ENCODE measurements around the gene RAD51D. TPM values are rescaled to one million over a fixed set of nuclear protein-coding genes. Genes with fewer than 3 reads are reported as not detected.
A peak's percentile ranks its signal among the peaks of the same experiment; 100 is the strongest.

The RAD51D gene
- polyA plus RNA-seq, 1 donor from 2014 or later = 19.0 TPM

- Histone ChIP-seq H2AFZ (ENCODE audit: low read depth, low read length) (peak overlapping the region; percentile 60), H3K9me2 (ENCODE audit: insufficient read depth, low read length) (no peaks in the 10 kb centered on the region), H3K36me3 (ENCODE audit: insufficient read depth, low read length) (no peaks in the 10 kb centered on the region), H3K27me3 (ENCODE audit: insufficient read depth, low read depth, low read length) (no peaks in the 10 kb centered on the region), H3K4me3 (ENCODE audit: low read length) (peak overlapping the region; percentile 96), H4K20me1 (ENCODE audit: insufficient read depth) (no peaks in the 10 kb centered on the region), H3K4me2 (ENCODE audit: low read length) (peak overlapping the region; percentile 94), H3K9ac (ENCODE audit: low read length) (peak overlapping the region; percentile 80), H3K9me3 (ENCODE audit: low read length) (no peaks in the 10 kb centered on the region), H3F3A (ENCODE audit: insufficient read depth, low read length, poor library complexity, severe bottlenecking) (no peaks in the 10 kb centered on the region), H3K27ac (ENCODE audit: low read length) (peak overlapping the region; percentile 39), H3K79me2 (replicated peaks; ENCODE audit: insufficient read depth, low read length) (peaks cover 16% of the 10 kb centered on the region)
- peak; percentile 18 for TF ChIP-seq REST (IDR thresholded peaks at IDR 0.05; ENCODE audit: borderline replicate concordance)
- TF ChIP-seq CTCF (IDR thresholded peaks at IDR 0.05; ENCODE audit: poor library complexity, severe bottlenecking) = peak; percentile 31
- TF ChIP-seq POLR2AphosphoS5 (IDR thresholded peaks at IDR 0.05) = no peak
- no peak for TF ChIP-seq EP300 (conservative IDR thresholded peaks at IDR 0.05; ENCODE audit: poor library complexity, severe bottlenecking)
- TF ChIP-seq TAF1 (IDR thresholded peaks at IDR 0.05; ENCODE audit: low read depth) = peak; percentile 48
- no peak for TF ChIP-seq SMC3 (conservative IDR thresholded peaks at IDR 0.05; ENCODE audit: poor library complexity)
- TF ChIP-seq EZH2 (IDR thresholded peaks at IDR 0.05; ENCODE audit: borderline replicate concordance, insufficient read depth, low read length, poor library complexity, severe bottlenecking) = no peak
These were observed 31.2 kb downstream of the RAD51D start for GRCh38 chr17:35088356-35088880.

GRCh38 chr17:35087731-35088355, 31.8 kb downstream of the RAD51D start:
- Histone ChIP-seq H3K36me3 (ENCODE audit: insufficient read depth, low read length) (no peaks in the 10 kb centered on the region), H3K9me2 (ENCODE audit: insufficient read depth, low read length) (no peaks in the 10 kb centered on the region), H3K27me3 (ENCODE audit: insufficient read depth, low read depth, low read length) (no peaks in the 10 kb centered on the region), H3K9ac (ENCODE audit: low read length) (peak overlapping the region; percentile 80), H4K20me1 (ENCODE audit: insufficient read depth) (no peaks in the 10 kb centered on the region), H3K4me2 (ENCODE audit: low read length) (peak overlapping the region; percentile 94), H3K4me3 (ENCODE audit: low read length) (peak overlapping the region; percentile 96), H3K27ac (ENCODE audit: low read length) (peak overlapping the region; percentile 39), H2AFZ (ENCODE audit: low read depth, low read length) (peak overlapping the region; percentile 60), H3K9me3 (ENCODE audit: low read length) (no peaks in the 10 kb centered on the region), H3K79me2 (replicated peaks; ENCODE audit: insufficient read depth, low read length) (peaks cover 16% of the 10 kb centered on the region), H3F3A (ENCODE audit: insufficient read depth, low read length, poor library complexity, severe bottlenecking) (no peaks in the 10 kb centered on the region)
- TF ChIP-seq EP300 (conservative IDR thresholded peaks at IDR 0.05; ENCODE audit: poor library complexity, severe bottlenecking) = no peak
- no peak for TF ChIP-seq RAD21 (conservative IDR thresholded peaks at IDR 0.05)
- TF ChIP-seq CTCF (IDR thresholded peaks at IDR 0.05; ENCODE audit: poor library complexity, severe bottlenecking) = no peak
- no peak for TF ChIP-seq EZH2 (IDR thresholded peaks at IDR 0.05; ENCODE audit: borderline replicate concordance, insufficient read depth, low read length, poor library complexity, severe bottlenecking)
- no peak for TF ChIP-seq SMC3 (conservative IDR thresholded peaks at IDR 0.05; ENCODE audit: poor library complexity)
- no peak for TF ChIP-seq REST (IDR thresholded peaks at IDR 0.05; ENCODE audit: borderline replicate concordance)
- TF ChIP-seq POLR2AphosphoS5 (IDR thresholded peaks at IDR 0.05) = no peak

All from neural cell (in vitro differentiated cells).